ENCODE data around the gene CCDC13. TPM values are rescaled to one million over a fixed set of nuclear protein-coding genes. Genes with fewer than 3 reads are reported as not detected.

Gene CCDC13
- total and polyA plus RNA-seq, 4 donors: 1.9 to 7.6 (median 3.2) TPM

GRCh38 chr3:42769477-42770131 lies 3.4 kb downstream of the CCDC13 start:
- no peak overlapping the region for H3K27ac ChIP-seq (ENCODE audit: low read depth in 1 of 2, low read length in 1 of 2)
- no peaks in the 10 kb centered on the region for H3K36me3 ChIP-seq (ENCODE audit: control insufficient read depth in 4 of 4, insufficient read depth in 4 of 4, low read length in 4 of 4)
- peaks cover 0 to 4% (median 0%) of the 10 kb centered on the region in 5 donors for H3K4me1 ChIP-seq (ENCODE audit: control insufficient read depth in 5 of 5, insufficient read depth in 5 of 5, low read length in 5 of 5)
- no peak overlapping the region for H3K4me3 ChIP-seq
- H3K27me3 ChIP-seq (ENCODE audit: control insufficient read depth in 3 of 3, insufficient read depth in 3 of 3, low read length in 2 of 3): no peaks in the 10 kb centered on the region
- 94 to 97% methylated on average over 28 of the region's 28 CpGs for WGBS, 2 donors
- DNase-seq (no peak), ATAC-seq (ENCODE audit: insufficient read depth, low FRiP score) (no peak)
- TF ChIP-seq CTCF (IDR thresholded peaks at IDR 0.05; ENCODE audit: control extremely low read depth, extremely low read depth): no peak
- no peaks in the 10 kb centered on the region for H3K9me3 ChIP-seq (ENCODE audit: control insufficient read depth in 4 of 4, insufficient read depth in 3 of 4, low read length in 3 of 4)
- H3K9ac ChIP-seq (ENCODE audit: insufficient read depth in 1 of 2, low read length in 2 of 2): no peak overlapping the region

- Histone ChIP-seq H3K9me3 (ENCODE audit: control insufficient read depth in 4 of 4, insufficient read depth in 3 of 4, low read length in 3 of 4) (no peaks in the 10 kb centered on the region), H3K4me3 (no peak overlapping the region), H3K27me3 (ENCODE audit: control insufficient read depth in 3 of 3, insufficient read depth in 3 of 3, low read length in 2 of 3) (no peaks in the 10 kb centered on the region), H3K36me3 (ENCODE audit: control insufficient read depth in 4 of 4, insufficient read depth in 4 of 4, low read length in 4 of 4) (no peaks in the 10 kb centered on the region), H3K4me1 (ENCODE audit: control insufficient read depth in 5 of 5, insufficient read depth in 5 of 5, low read length in 5 of 5) (peaks cover 0 to 5% (median 0%) of the 10 kb centered on the region in 5 donors), H3K9ac (ENCODE audit: insufficient read depth in 1 of 2, low read length in 2 of 2) (no peak overlapping the region), H3K27ac (ENCODE audit: low read depth in 1 of 2, low read length in 1 of 2) (peak overlapping the region in 1 of 2 donors; percentile 51)
- DNase-seq: no peak
- no peak for ATAC-seq (ENCODE audit: insufficient read depth, low FRiP score)
- no peak for TF ChIP-seq CTCF (IDR thresholded peaks at IDR 0.05; ENCODE audit: control extremely low read depth, extremely low read depth)
- 63 to 71% methylated on average over 3 of the region's 3 CpGs for WGBS, 2 donors
These were observed 8.3 kb downstream of the CCDC13 start for GRCh38 chr3:42764561-42765295.

- Histone ChIP-seq H3K4me1 (ENCODE audit: control insufficient read depth in 5 of 5, insufficient read depth in 5 of 5, low read length in 5 of 5) (peaks cover 0 to 5% (median 0%) of the 10 kb centered on the region in 5 donors), H3K36me3 (ENCODE audit: control insufficient read depth in 4 of 4, insufficient read depth in 4 of 4, low read length in 4 of 4) (no peaks in the 10 kb centered on the region), H3K27me3 (ENCODE audit: control insufficient read depth in 3 of 3, insufficient read depth in 3 of 3, low read length in 2 of 3) (no peaks in the 10 kb centered on the region), H3K4me3 (no peak overlapping the region), H3K9me3 (ENCODE audit: control insufficient read depth in 4 of 4, insufficient read depth in 3 of 4, low read length in 3 of 4) (no peaks in the 10 kb centered on the region), H3K27ac (ENCODE audit: low read depth in 1 of 2, low read length in 1 of 2) (peak overlapping the region in 1 of 2 donors; percentile 51), H3K9ac (ENCODE audit: insufficient read depth in 1 of 2, low read length in 2 of 2) (no peak overlapping the region)
- ATAC-seq (ENCODE audit: insufficient read depth, low FRiP score) (no peak), DNase-seq (peak in 2 of 3 donors; percentile 42 to 57)
- WGBS, 2 donors: 67 to 94% methylated on average over 3 of the region's 3 CpGs
- TF ChIP-seq CTCF (IDR thresholded peaks at IDR 0.05; ENCODE audit: control extremely low read depth, extremely low read depth): no peak
These were observed 8.9 kb downstream of the CCDC13 start for GRCh38 chr3:42764115-42764514.
